Keratinocyte (primary cell): ENCODE results near the gene AGMAT. TPM values are rescaled to one million over a fixed set of nuclear protein-coding genes. Genes with fewer than 3 reads are reported as not detected.

Experiments used
- DNase-seq: peaks from one replicate; pipeline ENCODE4 v3.0.0-alpha.2; 2011; ENCODE audit warnings: low read depth, missing footprints, low spot score
- FAIRE-seq: peaks from 2 replicates; lab custom pipeline; 2011; peaks lifted over from hg19 to GRCh38; lab: Jason Lieb, UNC
- H2AFZ ChIP-seq: 2 replicates; pipeline ENCODE4 v1.6.0; 2012; ENCODE audit warnings: low read length, control low read depth, inconsistent platforms; ENCODE audit not compliant: control insufficient read depth
- H3K27ac ChIP-seq: 2 replicates; pipeline ENCODE4 v1.5.1; 2011; ENCODE audit warnings: low read length; ENCODE audit not compliant: control insufficient read depth, insufficient read depth
- H3K27me3 ChIP-seq: 3 replicates; pipeline ENCODE4 v1.6.0; 2011; ENCODE audit warnings: low read length; ENCODE audit not compliant: control insufficient read depth, insufficient read depth; ENCODE audit errors: extremely low read depth
- H3K36me3 ChIP-seq, 2 experiments: 2 replicates in 1 of 2; 3 replicates in 1 of 2; pipeline ENCODE4 v1.5.1; 2011; ENCODE audit warnings: low read length in 2 of 2, mild to moderate bottlenecking in 1 of 2; ENCODE audit not compliant: control insufficient read depth in 2 of 2, insufficient read depth in 2 of 2; ENCODE audit errors: extremely low read depth in 1 of 2
- H3K4me1 ChIP-seq: 3 replicates; pipeline ENCODE4 v1.5.1; 2011; ENCODE audit warnings: low read length; ENCODE audit not compliant: control insufficient read depth, insufficient read depth; ENCODE audit errors: extremely low read depth
- H3K4me2 ChIP-seq: 3 replicates; pipeline ENCODE4 v1.6.0; 2011; ENCODE audit warnings: low read depth, low read length; ENCODE audit not compliant: control insufficient read depth, insufficient read depth; ENCODE audit errors: extremely low read depth
- H3K4me3 ChIP-seq, 3 experiments: fragments of 200-600 bp in 1 of 3; sonication (generic) in 1 of 3; 2 replicates in 2 of 3; 3 replicates in 1 of 3; pipeline ENCODE4 v1.5.1; 2011 to 2016; ENCODE audit warnings: low read length in 3 of 3, mild to moderate bottlenecking in 3 of 3, control low read depth in 2 of 3, inconsistent platforms in 1 of 3, low read depth in 1 of 3, mixed read lengths in 1 of 3, mixed run types in 1 of 3, moderate library complexity in 1 of 3; ENCODE audit not compliant: control insufficient read depth in 2 of 3, insufficient read depth in 2 of 3; ENCODE audit errors: extremely low read depth in 1 of 3
- H3K79me2 ChIP-seq: 2 replicates; pipeline ENCODE4 v1.6.0; 2012; ENCODE audit warnings: low read length; ENCODE audit not compliant: control insufficient read depth, insufficient read depth
- H3K9ac ChIP-seq: 3 replicates; pipeline ENCODE4 v1.6.0; 2011; ENCODE audit warnings: low read length; ENCODE audit not compliant: control insufficient read depth, insufficient read depth; ENCODE audit errors: extremely low read depth
- H3K9me1 ChIP-seq: 3 replicates; pipeline ENCODE4 v1.6.0; 2011; ENCODE audit warnings: low read length; ENCODE audit not compliant: control insufficient read depth, insufficient read depth; ENCODE audit errors: extremely low read depth
- H3K9me3 ChIP-seq: 2 replicates; pipeline ENCODE4 v1.5.1; 2012; ENCODE audit warnings: low read depth, low read length; ENCODE audit not compliant: control insufficient read depth
- H4K20me1 ChIP-seq: 3 replicates; pipeline ENCODE4 v1.6.0; 2011; ENCODE audit warnings: low read length; ENCODE audit not compliant: control insufficient read depth, insufficient read depth; ENCODE audit errors: extremely low read depth
- EZH2 ChIP-seq: IDR thresholded peaks from one replicate; pipeline ENCODE4 v1.6.1; 2012; ENCODE audit warnings: inconsistent platforms, mild to moderate bottlenecking, low read length, moderate library complexity
- dilution Hi-C: fragments of 300-500 bp; cut with MboI; formaldehyde crosslinking; loops from one replicate; pipeline ENCODE4 v1.7.0; 2020; ENCODE audit warnings: low sequenced_read_pairs; ENCODE audit not compliant: extremely low pct_ligation_motif_present
- polyA plus RNA-seq, 5 experiments: library from polyadenylated mRNA; depleted of rRNA in 3 of 5; stranded (reverse) in 3 of 5; stranded (forward) in 1 of 5; unstranded in 1 of 5; fragments of >200 nt; gene quantifications; 1 replicate in 1 of 5; 2 replicates in 3 of 5; 3 replicates in 1 of 5; pipeline versions ENCODE4 v1.2.1 to v1.2.3, GENCODE V29; 2011 to 2012; ENCODE audit warnings: missing spikeins in 2 of 5, low read depth in 1 of 5, low replicate concordance in 1 of 5
- TF ChIP-seq, protein P1 (sequence below), 3 experiments: IDR thresholded peaks in 1 of 3; conservative IDR thresholded peaks in 1 of 3; optimal IDR thresholded peaks in 1 of 3; 2 replicates in 2 of 3; 3 replicates in 1 of 3; pipeline versions ENCODE3 to v1.5.1; 2011; ENCODE audit warnings: low read length in 3 of 3, mild to moderate bottlenecking in 3 of 3, moderate library complexity in 2 of 3, control low read depth in 1 of 3, inconsistent platforms in 1 of 3; ENCODE audit not compliant: insufficient read depth in 2 of 3; ENCODE audit errors: extremely low read depth in 1 of 3

Gene AGMAT
- polyA plus RNA-seq, 1 donor (not counting 4 experiments of a cell fraction or from before 2014, with no cell fraction given) = 0.21 TPM

DNA sequence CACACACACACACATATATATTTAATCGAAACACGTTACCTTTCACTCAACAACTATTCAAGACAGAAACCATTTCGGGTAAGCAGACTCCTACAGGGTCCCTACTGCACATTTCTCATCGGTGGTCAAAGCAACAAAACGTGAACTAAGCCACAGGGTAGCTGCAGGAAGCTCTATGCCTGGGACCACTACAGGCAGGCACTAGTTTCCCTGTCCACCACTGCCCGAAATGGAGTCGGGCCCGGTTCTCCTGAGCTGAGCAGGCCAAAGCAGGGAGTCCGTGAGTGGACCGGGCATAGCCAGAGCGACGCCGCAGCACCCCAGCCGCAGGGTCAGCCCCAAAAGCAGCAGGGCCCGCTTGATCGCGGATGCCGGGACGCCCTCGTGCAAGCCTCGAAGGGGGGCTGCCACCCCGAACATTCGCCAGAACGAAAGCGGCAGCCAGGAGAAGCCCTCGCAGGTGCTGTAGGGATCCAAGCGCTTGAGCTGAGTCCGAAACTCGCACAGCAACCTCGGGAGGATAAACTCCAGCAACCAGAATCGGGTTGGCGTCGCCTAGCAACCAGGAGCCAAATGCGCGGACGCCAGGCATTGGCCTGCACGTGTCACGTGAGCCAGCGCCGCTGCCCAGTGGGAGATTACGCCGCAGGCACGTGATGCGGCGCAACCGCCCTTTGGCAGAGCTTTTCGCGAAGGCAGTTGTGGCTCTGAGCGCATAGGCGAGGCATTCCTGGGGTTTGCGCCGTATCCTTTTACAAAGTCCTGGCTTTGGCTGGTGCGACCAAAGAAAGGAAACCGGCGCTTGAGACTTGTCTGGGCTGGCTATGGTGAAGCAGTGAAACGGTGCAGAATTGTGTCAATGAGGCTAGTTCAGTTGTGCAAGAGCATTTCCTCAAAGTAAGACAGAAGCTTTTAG lies 18.5 kb upstream of the AGMAT start:
- H3K79me2 ChIP-seq = no peaks in the 10 kb centered on the region
- H3K9ac ChIP-seq = peak overlapping the region; percentile 80
- H2AFZ ChIP-seq = peak overlapping the region; percentile 96
- H3K36me3 ChIP-seq = no peaks in the 10 kb centered on the region
- dilution Hi-C loops = no loop called here
- FAIRE-seq = peak; percentile 92
- no peaks in the 10 kb centered on the region for H3K9me3 ChIP-seq
- H3K4me1 ChIP-seq = peaks cover 3% of the 10 kb centered on the region
- TF ChIP-seq, protein P1, sequence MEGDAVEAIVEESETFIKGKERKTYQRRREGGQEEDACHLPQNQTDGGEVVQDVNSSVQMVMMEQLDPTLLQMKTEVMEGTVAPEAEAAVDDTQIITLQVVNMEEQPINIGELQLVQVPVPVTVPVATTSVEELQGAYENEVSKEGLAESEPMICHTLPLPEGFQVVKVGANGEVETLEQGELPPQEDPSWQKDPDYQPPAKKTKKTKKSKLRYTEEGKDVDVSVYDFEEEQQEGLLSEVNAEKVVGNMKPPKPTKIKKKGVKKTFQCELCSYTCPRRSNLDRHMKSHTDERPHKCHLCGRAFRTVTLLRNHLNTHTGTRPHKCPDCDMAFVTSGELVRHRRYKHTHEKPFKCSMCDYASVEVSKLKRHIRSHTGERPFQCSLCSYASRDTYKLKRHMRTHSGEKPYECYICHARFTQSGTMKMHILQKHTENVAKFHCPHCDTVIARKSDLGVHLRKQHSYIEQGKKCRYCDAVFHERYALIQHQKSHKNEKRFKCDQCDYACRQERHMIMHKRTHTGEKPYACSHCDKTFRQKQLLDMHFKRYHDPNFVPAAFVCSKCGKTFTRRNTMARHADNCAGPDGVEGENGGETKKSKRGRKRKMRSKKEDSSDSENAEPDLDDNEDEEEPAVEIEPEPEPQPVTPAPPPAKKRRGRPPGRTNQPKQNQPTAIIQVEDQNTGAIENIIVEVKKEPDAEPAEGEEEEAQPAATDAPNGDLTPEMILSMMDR (optimal IDR thresholded peaks at IDR 0.05 in 1 of 3, IDR thresholded peaks at IDR 0.05 in 1 of 3, conservative IDR thresholded peaks at IDR 0.05 in 1 of 3; ENCODE audit: extremely low read depth in 1 of 3, insufficient read depth in 2 of 3, low read length in 3 of 3) = no peak
- no peak for TF ChIP-seq EZH2
- peak overlapping the region; percentile 96 for H3K4me2 ChIP-seq
- no peaks in the 10 kb centered on the region for H3K9me1 ChIP-seq
- no peaks in the 10 kb centered on the region for H3K27me3 ChIP-seq
- peak overlapping the region; percentile 57 to 90 (median 90) for H3K4me3 ChIP-seq
- H3K27ac ChIP-seq = peak overlapping the region; percentile 76
- no peaks in the 10 kb centered on the region for H4K20me1 ChIP-seq
- peak; percentile 69 for DNase-seq

DNA sequence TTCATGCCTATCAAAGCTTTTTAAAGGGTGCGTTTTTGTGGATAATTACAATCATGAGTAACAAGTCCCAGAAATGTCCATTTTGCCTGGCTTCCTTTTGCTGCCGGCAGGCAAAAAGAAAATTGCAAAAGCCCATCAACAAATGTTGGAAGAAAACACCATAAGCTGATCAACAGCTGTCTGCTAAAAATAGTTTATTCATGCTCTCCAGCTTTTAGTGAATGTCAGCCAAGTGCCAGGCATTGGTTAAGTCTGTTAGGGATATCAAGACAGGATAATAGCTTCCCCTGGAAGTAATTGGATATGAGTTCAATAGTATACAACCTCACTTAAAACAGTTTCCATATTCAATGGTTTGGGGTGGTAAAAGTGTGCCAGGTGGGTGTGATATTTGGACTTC lies 13.6 kb upstream of the AGMAT start:
- peaks cover 8% of the 10 kb centered on the region for H3K27me3 ChIP-seq
- H3K27ac ChIP-seq = no peak overlapping the region
- H2AFZ ChIP-seq = no peak overlapping the region
- no peaks in the 10 kb centered on the region for H3K9me3 ChIP-seq
- no peak for FAIRE-seq
- no peak overlapping the region for H3K9ac ChIP-seq
- H4K20me1 ChIP-seq = no peaks in the 10 kb centered on the region
- H3K9me1 ChIP-seq = no peaks in the 10 kb centered on the region
- dilution Hi-C loops = no loop called here
- H3K4me1 ChIP-seq = peaks cover 3% of the 10 kb centered on the region
- no peaks in the 10 kb centered on the region for H3K79me2 ChIP-seq
- H3K4me2 ChIP-seq = no peak overlapping the region
- H3K4me3 ChIP-seq = no peak overlapping the region
- TF ChIP-seq, protein P1 (optimal IDR thresholded peaks at IDR 0.05 in 1 of 3, IDR thresholded peaks at IDR 0.05 in 1 of 3, conservative IDR thresholded peaks at IDR 0.05 in 1 of 3; ENCODE audit: extremely low read depth in 1 of 3, insufficient read depth in 2 of 3, low read length in 3 of 3) = no peak
- no peak for DNase-seq
- H3K36me3 ChIP-seq = no peaks in the 10 kb centered on the region
